Activated CD8-positive, alpha-beta memory T cell treated with anti-CD3 and anti-CD28 coated beads for 1 hour (primary cell): ENCODE results near the gene NACC2.
"Not testable (repeated sequence)": the region's sequence is repeated elsewhere in the genome, so short reads cannot be mapped to it uniquely, and the experiment has no call there.

Experiments used
- DNase-seq, 2 donors: peaks; one replicate each; pipeline ENCODE4 v3.0.0-alpha.2; 2020; ENCODE audit warnings: low read depth in 1 of 2; ENCODE audit errors: extremely low read depth in 1 of 2

Gene NACC2

DNA sequence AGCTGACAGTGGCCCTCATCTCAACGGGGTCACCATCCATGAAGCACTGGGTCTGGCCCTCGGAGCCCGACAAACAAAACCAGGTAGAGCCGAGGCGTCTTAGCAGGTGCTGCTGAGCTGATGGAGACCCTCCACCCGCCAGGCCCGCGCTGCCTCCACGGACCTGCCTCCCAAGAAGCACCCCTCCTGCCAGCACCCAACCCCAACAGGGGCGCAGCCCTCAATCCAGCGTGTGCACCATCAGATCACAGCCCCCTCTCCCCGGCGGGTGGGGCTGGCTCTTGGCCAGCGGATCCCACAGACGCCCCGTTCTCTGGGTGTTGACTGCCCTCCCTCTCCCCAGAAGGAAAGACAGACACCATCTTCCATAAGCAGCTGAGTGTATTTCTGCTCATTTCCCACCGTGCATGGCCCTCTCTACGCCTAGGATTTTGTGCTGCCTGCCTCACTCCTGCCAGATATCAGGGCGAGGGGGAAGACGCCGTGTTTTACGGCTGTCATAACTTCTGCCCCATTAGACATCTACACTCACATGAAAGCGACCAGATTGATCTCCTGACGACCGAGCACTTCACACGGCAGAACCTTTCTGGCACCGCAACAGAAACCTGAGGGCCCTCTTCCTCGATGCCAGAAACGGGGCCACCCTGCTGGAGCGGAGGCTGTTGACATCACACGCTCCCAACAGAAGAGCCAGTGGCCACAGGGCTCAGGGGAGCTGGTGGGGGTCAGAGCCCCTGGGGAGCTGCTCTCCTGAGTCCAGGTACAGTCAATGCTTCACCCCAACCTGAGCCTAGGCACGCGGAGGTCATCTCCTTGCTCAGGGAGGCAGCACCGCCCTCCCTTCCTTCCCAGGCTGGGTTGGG is 12.4 kb downstream of the NACC2 start:
- DNase-seq, result no peak

- DNase-seq, result no peak
These were observed 13.1 kb downstream of the NACC2 start for GRCh38 chr9:136081826-136082495.

DNA sequence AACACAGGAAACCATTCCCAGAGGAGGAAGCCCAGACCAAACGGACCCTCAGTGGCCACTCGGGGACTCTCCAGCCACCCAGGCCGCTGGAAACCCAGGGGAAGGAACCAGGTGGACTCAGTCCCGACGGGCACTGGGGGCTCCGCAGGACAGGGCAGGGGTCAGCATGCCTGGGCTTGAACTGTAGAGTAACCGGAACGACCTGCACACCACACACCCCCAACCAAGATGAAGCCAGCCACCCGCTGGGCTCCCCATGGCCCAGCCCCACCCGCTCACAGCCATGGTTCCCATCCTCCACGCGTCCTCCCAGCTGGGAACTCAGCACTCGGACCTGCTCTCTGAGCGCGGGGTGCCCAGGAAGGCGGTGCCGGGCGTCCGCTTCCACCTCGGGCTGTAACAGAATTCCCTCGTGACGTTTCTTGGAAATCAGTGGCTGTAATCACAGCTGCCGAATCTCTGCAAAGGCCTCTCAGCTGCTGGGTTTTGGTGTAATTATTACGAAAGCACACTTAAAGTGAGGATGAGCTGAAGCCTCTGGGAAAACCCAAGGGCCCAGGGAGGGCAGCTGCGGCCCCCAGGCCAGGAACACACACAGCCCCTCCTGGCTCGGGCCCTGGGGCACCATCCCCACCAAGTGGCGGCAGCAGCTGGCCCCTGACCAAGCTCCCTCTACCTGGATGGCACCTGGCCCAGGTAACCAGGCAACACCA is 13.8 kb downstream of the NACC2 start:
- no peak for DNase-seq

DNA sequence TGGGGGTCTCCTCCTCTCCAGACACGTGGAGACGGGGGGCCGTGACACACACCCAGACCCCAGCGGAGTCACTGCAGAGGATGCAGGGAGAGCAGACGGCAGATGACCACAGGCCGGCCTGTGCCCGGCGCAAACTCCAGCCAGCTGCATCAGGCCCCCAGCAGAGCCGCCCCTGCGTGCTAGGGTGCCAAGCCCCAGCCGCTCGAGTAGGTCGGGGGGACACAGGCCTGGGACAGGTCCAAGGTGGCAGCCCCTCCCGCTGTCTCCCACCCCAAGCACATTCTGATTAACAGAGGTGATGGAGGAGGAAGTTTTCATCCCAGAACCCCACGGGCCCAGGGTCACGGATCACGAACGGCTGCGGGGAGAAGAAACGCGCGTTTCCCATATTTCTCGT is 14.4 kb downstream of the NACC2 start:
- no peak for DNase-seq

GRCh38 chr9:136079916-136080246 is 15.2 kb downstream of the NACC2 start:
- no peak for DNase-seq

GRCh38 chr9:136079211-136079915 is 15.7 kb downstream of the NACC2 start:
- no peak for DNase-seq

DNA sequence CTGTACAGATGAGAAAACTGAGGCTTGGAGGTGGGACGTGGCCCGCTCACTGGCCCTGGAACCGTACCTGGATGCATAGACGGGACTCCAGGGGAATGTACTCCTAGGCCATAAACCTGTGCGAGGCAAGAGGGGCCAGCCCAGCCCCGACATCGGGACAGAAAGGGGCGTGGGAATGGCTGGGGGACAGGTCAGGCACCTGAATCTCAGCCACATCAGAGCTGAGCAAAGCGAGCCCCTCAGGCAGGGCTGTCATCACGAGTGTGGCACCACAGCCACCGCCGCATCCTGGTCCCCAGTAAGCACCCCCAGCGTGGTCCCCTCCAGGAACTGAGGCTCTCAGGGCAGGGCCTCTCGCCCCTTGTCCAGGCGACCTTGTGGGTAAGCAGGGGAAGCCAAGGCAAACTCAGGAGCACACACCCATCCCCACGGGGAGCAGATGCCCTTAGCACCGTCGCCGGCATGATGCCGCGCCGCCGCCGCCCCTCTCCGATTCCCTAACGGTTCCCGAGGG is 16.5 kb downstream of the NACC2 start:
- no peak for DNase-seq

DNA sequence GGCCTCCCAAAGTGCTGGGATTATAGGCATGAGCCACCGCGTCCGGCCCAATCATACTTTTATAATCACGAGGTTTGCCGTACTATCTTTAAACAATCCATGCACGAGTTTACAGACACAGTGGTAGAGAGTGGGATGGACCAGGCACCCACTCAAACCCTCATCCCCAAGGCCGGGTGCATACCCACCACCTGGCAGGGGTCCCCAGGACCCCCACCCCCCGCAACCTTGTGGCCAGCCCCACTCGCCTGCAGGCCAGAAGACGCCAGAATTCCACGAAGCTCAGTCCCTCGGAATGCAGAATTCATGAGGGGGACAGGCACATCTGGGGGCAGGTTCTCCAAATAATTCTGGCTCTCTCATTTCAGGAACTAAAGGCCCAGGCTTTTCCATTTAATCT is 17.1 kb downstream of the NACC2 start:
- no peak for DNase-seq

- no peak for DNase-seq
These were observed 17.6 kb downstream of the NACC2 start for GRCh38 chr9:136077491-136077890.

DNA sequence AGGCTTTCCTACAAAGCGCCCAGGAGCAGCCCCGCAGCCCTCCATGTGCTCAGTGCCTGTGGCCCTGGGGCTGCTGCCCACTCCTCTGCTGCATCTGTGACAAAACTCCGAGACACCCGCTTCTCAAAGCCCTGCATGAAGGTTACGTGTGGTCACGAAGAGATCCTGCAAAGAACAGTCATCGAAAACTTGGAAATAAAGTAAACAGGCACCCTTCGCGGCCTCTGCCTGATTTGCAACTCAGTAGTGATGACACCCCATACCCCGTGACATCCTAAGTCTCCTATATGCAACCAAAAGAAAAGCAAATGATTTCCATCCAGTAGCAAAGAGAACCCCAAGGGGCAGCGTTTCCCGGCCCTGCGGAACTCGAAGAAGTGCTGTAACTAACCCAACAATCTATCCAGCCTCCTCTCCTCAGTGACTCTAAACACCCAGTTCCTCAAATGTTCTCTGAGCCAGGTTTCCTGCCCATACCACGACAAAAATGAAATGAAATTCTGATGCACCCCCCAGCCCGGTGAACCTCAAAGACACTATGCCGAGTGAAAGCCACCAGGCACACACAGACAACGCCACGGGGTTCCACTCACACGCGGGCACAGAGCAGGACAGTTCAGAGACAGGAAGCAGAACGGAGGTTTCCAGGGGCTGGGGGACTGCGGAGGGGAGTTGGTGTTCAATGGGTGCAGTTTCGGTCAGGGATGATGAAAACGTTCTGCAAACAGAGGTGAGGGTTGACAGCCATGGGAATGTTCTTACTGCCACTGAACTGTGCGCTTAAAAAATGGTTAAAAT is 19.0 kb downstream of the NACC2 start:
- DNase-seq, result no peak

GRCh38 chr9:136075134-136075841 is 19.8 kb downstream of the NACC2 start:
- DNase-seq, result no peak

GRCh38 chr9:136074706-136075105 is 20.4 kb downstream of the NACC2 start:
- no peak for DNase-seq

GRCh38 chr9:136062657-136063439 is 32.2 kb downstream of the NACC2 start:
- DNase-seq, result no peak

- DNase-seq, result not testable (repeated sequence)
These were observed 33.2 kb downstream of the NACC2 start for GRCh38 chr9:136061916-136062315.

DNA sequence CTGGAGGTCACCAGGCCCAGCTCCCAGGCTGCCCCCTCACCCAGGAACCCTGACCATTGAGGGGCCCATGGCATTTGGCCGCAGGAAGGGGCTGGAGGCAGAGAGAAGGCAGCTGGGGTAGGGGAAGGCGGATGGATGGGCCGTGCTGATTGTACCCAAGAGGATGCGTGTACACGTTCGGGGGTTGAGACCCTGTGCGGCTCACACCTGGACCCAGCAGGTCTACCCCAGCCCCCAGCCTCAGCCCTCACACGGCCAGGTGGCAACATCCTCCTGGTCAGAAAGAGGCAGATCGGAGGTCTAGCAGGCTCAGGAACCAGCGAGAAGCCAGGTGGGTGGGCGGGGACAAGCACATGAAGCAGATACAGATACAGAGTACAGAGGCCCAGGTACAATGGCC is 33.7 kb downstream of the NACC2 start:
- DNase-seq, result no peak

- DNase-seq, result no peak
These were observed 34.3 kb downstream of the NACC2 start for GRCh38 chr9:136060671-136061371.

GRCh38 chr9:136059851-136060670 is 35.0 kb downstream of the NACC2 start:
- no peak for DNase-seq
